ENCODE measurements around the gene CENPA.

DNA sequence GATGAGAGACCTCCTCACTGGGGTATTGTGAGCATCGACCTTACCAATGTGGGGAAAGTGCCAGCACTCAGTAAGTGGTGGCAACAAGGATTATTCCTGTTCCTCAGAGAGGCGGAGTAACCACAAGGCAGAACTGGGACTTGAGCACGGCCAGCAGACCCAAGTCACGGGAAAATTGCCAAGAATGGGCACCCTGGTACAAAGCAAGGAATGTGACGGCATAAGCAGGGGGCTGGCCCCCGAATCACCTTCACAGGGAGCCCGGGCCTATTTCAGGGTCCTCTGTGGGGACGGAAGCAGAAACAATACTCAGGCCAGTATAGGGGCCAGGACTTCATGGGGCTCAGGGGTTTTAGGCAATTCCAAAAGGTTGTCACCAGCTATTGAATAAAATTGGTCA lies 25.4 kb downstream of the CENPA start:
- no peak for TF ChIP-seq POLR2A (IDR thresholded peaks at IDR 0.05; ENCODE audit: low read depth, low read length)
- TF ChIP-seq POLR2AphosphoS5 (IDR thresholded peaks at IDR 0.05; ENCODE audit: low read depth, low read length) = no peak
- TF ChIP-seq PAX5 (IDR thresholded peaks at IDR 0.05; ENCODE audit: insufficient read depth, low read length, severe bottlenecking) = no peak
- no peak for TF ChIP-seq TAF1 (IDR thresholded peaks at IDR 0.05; ENCODE audit: low read depth, low read length)
- no peak for TF ChIP-seq SPI1 (IDR thresholded peaks at IDR 0.05; ENCODE audit: low read depth, low read length)
